Activated gamma-delta T cell (primary cell): ENCODE data around the gene ZDHHC3.
"Not testable (repeated sequence)": the region's sequence is repeated elsewhere in the genome, so short reads cannot be mapped to it uniquely, and the experiment has no call there.

Experiments
- DNase-seq: peaks from one replicate; lab custom pipeline; 2025; lab: John Stamatoyannopoulos, UW

ZDHHC3 gene

GRCh38 chr3:44963571-44964325 lies 12.2 kb downstream of the ZDHHC3 start:
- DNase-seq = no peak

- no peak for DNase-seq
Measured at GRCh38 chr3:44962621-44963393, 13.2 kb downstream of the ZDHHC3 start.

GRCh38 chr3:44961888-44962287 lies 14.1 kb downstream of the ZDHHC3 start:
- no peak for DNase-seq

GRCh38 chr3:44960387-44961026 lies 15.5 kb downstream of the ZDHHC3 start:
- no peak for DNase-seq

GRCh38 chr3:44958386-44958785 lies 17.6 kb downstream of the ZDHHC3 start:
- no peak for DNase-seq

GRCh38 chr3:44957986-44958385 lies 18.0 kb downstream of the ZDHHC3 start:
- DNase-seq = no peak

- DNase-seq = no peak
Measured at GRCh38 chr3:44955917-44956316, 20.1 kb downstream of the ZDHHC3 start.

GRCh38 chr3:44954962-44955361 lies 21.0 kb downstream of the ZDHHC3 start:
- DNase-seq = no peak

- DNase-seq = no peak
Measured at GRCh38 chr3:44954304-44954703, 21.7 kb downstream of the ZDHHC3 start.

- no peak for DNase-seq
Measured at GRCh38 chr3:44952689-44953088, 23.3 kb downstream of the ZDHHC3 start.

GRCh38 chr3:44950275-44950734 lies 25.7 kb downstream of the ZDHHC3 start:
- no peak for DNase-seq

- DNase-seq = not testable (repeated sequence)
Measured at GRCh38 chr3:44949770-44950169, 26.2 kb downstream of the ZDHHC3 start.

GRCh38 chr3:44948239-44948638 lies 27.7 kb downstream of the ZDHHC3 start:
- no peak for DNase-seq

- no peak for DNase-seq
Measured at GRCh38 chr3:44942202-44942921, 33.6 kb downstream of the ZDHHC3 start.

GRCh38 chr3:44939581-44940036 lies 36.4 kb downstream of the ZDHHC3 start:
- no peak for DNase-seq

GRCh38 chr3:44932986-44933944 lies 42.7 kb downstream of the ZDHHC3 start:
- DNase-seq = no peak

- DNase-seq = no peak
Measured at GRCh38 chr3:44932271-44932670, 43.7 kb downstream of the ZDHHC3 start.

GRCh38 chr3:44931791-44932190 lies 44.2 kb downstream of the ZDHHC3 start:
- no peak for DNase-seq

GRCh38 chr3:44930911-44931310 lies 45.1 kb downstream of the ZDHHC3 start:
- DNase-seq = no peak

GRCh38 chr3:44929782-44930181 lies 46.2 kb downstream of the ZDHHC3 start:
- no peak for DNase-seq

GRCh38 chr3:44927371-44927770 lies 48.6 kb downstream of the ZDHHC3 start:
- DNase-seq = no peak
